ENCODE results near the gene CEP170B. TPM values are rescaled to one million over a fixed set of nuclear protein-coding genes. Genes with fewer than 3 reads are reported as not detected.

Gene CEP170B
- total and polyA plus RNA-seq, 2 of the 8 experiments (the other 6 are each of a cell fraction or from before 2014, with no cell fraction given): 9.1 to 33.8 TPM

- FAIRE-seq: no peak
- TF ChIP-seq TEAD4 (IDR thresholded peaks at IDR 0.05; ENCODE audit: low read depth, low read length): no peak
- no peak for TF ChIP-seq SAP30 (IDR thresholded peaks at IDR 0.05; ENCODE audit: insufficient read depth, insufficient replicate concordance, low read length)
- no peak for TF ChIP-seq TCF12 (IDR thresholded peaks at IDR 0.05; ENCODE audit: low read depth, low read length)
- TF ChIP-seq BRCA1 (IDR thresholded peaks at IDR 0.05; ENCODE audit: low read depth, low read length): no peak
- TF ChIP-seq MAX (IDR thresholded peaks at IDR 0.05): no peak
- TF ChIP-seq ATF2 (IDR thresholded peaks at IDR 0.05; ENCODE audit: low read length): no peak
- TF ChIP-seq RFX5 (IDR thresholded peaks at IDR 0.05; ENCODE audit: borderline replicate concordance, low read depth, low read length): no peak
- no peak for TF ChIP-seq CEBPB (IDR thresholded peaks at IDR 0.05; ENCODE audit: low read depth, low read length)
- TF ChIP-seq HDAC6 (IDR thresholded peaks at IDR 0.05; ENCODE audit: low read depth, low read length): no peak
- no peak for TF ChIP-seq SIN3A (conservative IDR thresholded peaks at IDR 0.05 in 1 of 2, IDR thresholded peaks at IDR 0.05 in 1 of 2; ENCODE audit: low read depth in 1 of 2, low read length in 2 of 2)
- TF ChIP-seq BACH1 (IDR thresholded peaks at IDR 0.05; ENCODE audit: low read length): no peak
- TF ChIP-seq SP1 (IDR thresholded peaks at IDR 0.05; ENCODE audit: low read depth, low read length): no peak
Observed at GRCh38 chr14:104937161-104937560, 72.1 kb downstream of the CEP170B start.

More at GRCh38 chr14:104937161-104937560, 72.1 kb downstream of the CEP170B start:
- Histone ChIP-seq H2BK20ac (ENCODE audit: low read length) (no peak overlapping the region), H3K23ac (ENCODE audit: insufficient read length) (no peak overlapping the region), H3K9me3 (ENCODE audit: insufficient read depth in 2 of 2, low read depth in 1 of 2, low read length in 1 of 2) (peaks cover 0 to 7% of the 10 kb centered on the region in 2 experiments; a peak in 1 of 4 replicates), H3K14ac (ENCODE audit: insufficient read length) (no peak overlapping the region), H3K4ac (replicated peaks; ENCODE audit: insufficient read length, low read depth, low read length) (no peak overlapping the region), H3K27ac (ENCODE audit: low read depth, low read length) (no peak overlapping the region), H4K91ac (replicated peaks; ENCODE audit: insufficient read length, low read length) (no peak overlapping the region), H3K79me2 (ENCODE audit: control insufficient read depth in 1 of 2, insufficient read depth in 2 of 2, low read length in 2 of 2) (no peaks in the 10 kb centered on the region), H3K4me3 (ENCODE audit: extremely low read depth in 1 of 4, insufficient read depth in 2 of 4, low read depth in 3 of 4, low read length in 4 of 4) (no peak overlapping the region), H3K23me2 (ENCODE audit: low read depth, low read length) (peaks cover 12% of the 10 kb centered on the region; the same call in 1 of the 2 replicates), H4K20me1 (replicated peaks in 1 of 2; ENCODE audit: control insufficient read depth in 1 of 2, insufficient read depth in 2 of 2, low read length in 2 of 2) (no peaks in the 10 kb centered on the region), H4K8ac (ENCODE audit: extremely low read depth, insufficient read depth, low read length) (no peak overlapping the region), H2BK15ac (ENCODE audit: low read length) (no peak overlapping the region), H3K4me1 (replicated peaks in 1 of 4; ENCODE audit: control insufficient read depth in 3 of 4, insufficient read depth in 4 of 4, low read length in 3 of 4) (peaks cover 0 to 7% (median 6%) of the 10 kb centered on the region in 4 experiments; a peak in 5 of 7 replicates), H3K36me3 (ENCODE audit: control insufficient read depth in 2 of 4, insufficient read depth in 4 of 4, low read length in 3 of 4) (peaks cover 0 to 1% (median 0%) of the 10 kb centered on the region in 4 experiments; a peak in 1 of 8 replicates), H3K9ac (replicated peaks in 1 of 4; ENCODE audit: extremely low read depth in 1 of 4, low read depth in 3 of 4, low read length in 3 of 4) (no peak overlapping the region), H3K4me2 (ENCODE audit: insufficient read depth in 1 of 2, low read depth in 2 of 2, low read length in 2 of 2) (no peak overlapping the region), H3K27me3 (replicated peaks in 1 of 4; ENCODE audit: control insufficient read depth in 3 of 4, extremely low read depth in 1 of 4, insufficient read depth in 3 of 4, low read length in 3 of 4) (peaks cover 16 to 69% (median 40%) of the 10 kb centered on the region in 4 experiments), H2AK5ac (ENCODE audit: low read depth, low read length) (no peak overlapping the region), H2BK120ac (replicated peaks; ENCODE audit: low read depth, low read length) (no peak overlapping the region), H4K5ac (ENCODE audit: insufficient read length, low read depth, low read length) (no peak overlapping the region), H3K79me1 (ENCODE audit: low read depth, low read length) (no peaks in the 10 kb centered on the region), H3K18ac (ENCODE audit: extremely low read depth, low read length) (no peak overlapping the region), H2BK5ac (ENCODE audit: low read depth, low read length) (no peak overlapping the region), H2AFZ (ENCODE audit: low read length) (no peak overlapping the region), H2BK12ac (ENCODE audit: low read depth, low read length) (no peak overlapping the region), H3K56ac (replicated peaks; ENCODE audit: insufficient read length, low read depth, low read length) (no peak overlapping the region)
- 91% methylated on average over 4 of the region's 4 CpGs; no CpG with 5 or more reads in 1 of the 2 experiments for WGBS, 2 experiments (ENCODE audit: extremely low coverage in 1 of 2, insufficient coverage in 1 of 2, insufficient read length in 1 of 2, insufficient replicate concordance in 2 of 2, low coverage in 1 of 2, low lambda C conversion rate in 2 of 2, missing lambda C conversion rate in 1 of 2)
- POLR2A ChIA-PET (ENCODE audit: partially characterized antibody): interaction anchor here (0.6 kb wide), 1 partner anchor 178 kb away, joined by 3 read pairs; no protein-coding TSS in a partner anchor
- no peak for DNase-seq (ENCODE audit: low read depth in 1 of 2, low spot score in 2 of 2)
- CTCF ChIA-PET (ENCODE audit: partially characterized antibody): interaction anchor here (0.6 to 4.5 kb wide), 10 partner anchors 9 to 305 kb away, joined by 3 to 21 read pairs (median 3); no protein-coding TSS in a partner anchor

All from H1 (cell line).